GM12864 (cell line): ENCODE measurements around the gene PAQR3.
"Not testable (repeated sequence)": the region's sequence is repeated elsewhere in the genome, so short reads cannot be mapped to it uniquely, and the experiment has no call there.

Experiments used
- DNase-seq: peaks from one replicate; pipeline ENCODE4 v3.0.0-alpha.2; 2011; ENCODE audit warnings: low read depth
- H3K4me3 ChIP-seq: 2 replicates; pipeline ENCODE4 v1.5.1; 2011; ENCODE audit warnings: mild to moderate bottlenecking, low read depth, low read length, control low read depth
- CTCF ChIP-seq: IDR thresholded peaks from 2 replicates; pipeline ENCODE4 v1.5.1; 2011; ENCODE audit warnings: low read depth, mild to moderate bottlenecking, moderate library complexity, low read length, control low read depth, inconsistent platforms; ENCODE audit errors: missing control alignments

The PAQR3 gene

GRCh38 chr4:78930016-78930629 is 9.1 kb downstream of the PAQR3 start:
- H3K4me3 ChIP-seq, result no peak overlapping the region
- DNase-seq, result no peak
- no peak for TF ChIP-seq CTCF

- DNase-seq, result no peak
- no peak overlapping the region for H3K4me3 ChIP-seq
- TF ChIP-seq CTCF, result no peak
These were observed 10.4 kb downstream of the PAQR3 start for GRCh38 chr4:78928835-78929234.

GRCh38 chr4:78926826-78927225 is 12.4 kb downstream of the PAQR3 start:
- DNase-seq, result no peak
- no peak for TF ChIP-seq CTCF
- no peak overlapping the region for H3K4me3 ChIP-seq

GRCh38 chr4:78923464-78924312 is 15.6 kb downstream of the PAQR3 start:
- DNase-seq, result no peak
- no peak for TF ChIP-seq CTCF
- H3K4me3 ChIP-seq, result no peak overlapping the region

- no peak overlapping the region for H3K4me3 ChIP-seq
- no peak for DNase-seq
- no peak for TF ChIP-seq CTCF
These were observed 17.0 kb downstream of the PAQR3 start for GRCh38 chr4:78922207-78922606.

GRCh38 chr4:78910612-78911011 is 28.6 kb downstream of the PAQR3 start:
- DNase-seq, result no peak
- no peak overlapping the region for H3K4me3 ChIP-seq
- no peak for TF ChIP-seq CTCF

GRCh38 chr4:78908974-78909373 is 30.3 kb downstream of the PAQR3 start:
- not testable (repeated sequence) for H3K4me3 ChIP-seq, DNase-seq
